GM13977 (cell line): ENCODE measurements around the gene CRYAB.

Experiments used
- DNase-seq: peaks from one replicate; pipeline ENCODE4 v3.0.0; 2012; ENCODE audit warnings: low spot score
- in situ Hi-C: fragments of 300-500 bp; cut with MboI; formaldehyde crosslinking; loops from one replicate; pipeline ENCODE4 v1.12.0; 2022; ENCODE audit warnings: low sequenced_read_pairs, low pct_unique_long_range_greater_than_20kb, mixed read lengths, inconsistent platforms; ENCODE audit not compliant: unreplicated experiment
- TF ChIP-seq, protein P1 (sequence below): IDR thresholded peaks from 2 replicates; pipeline ENCODE4 v1.5.1; 2012; ENCODE audit warnings: mild to moderate bottlenecking, control low read depth; ENCODE audit not compliant: insufficient read depth; ENCODE audit errors: extremely low read depth, missing control alignments

Gene CRYAB

DNA sequence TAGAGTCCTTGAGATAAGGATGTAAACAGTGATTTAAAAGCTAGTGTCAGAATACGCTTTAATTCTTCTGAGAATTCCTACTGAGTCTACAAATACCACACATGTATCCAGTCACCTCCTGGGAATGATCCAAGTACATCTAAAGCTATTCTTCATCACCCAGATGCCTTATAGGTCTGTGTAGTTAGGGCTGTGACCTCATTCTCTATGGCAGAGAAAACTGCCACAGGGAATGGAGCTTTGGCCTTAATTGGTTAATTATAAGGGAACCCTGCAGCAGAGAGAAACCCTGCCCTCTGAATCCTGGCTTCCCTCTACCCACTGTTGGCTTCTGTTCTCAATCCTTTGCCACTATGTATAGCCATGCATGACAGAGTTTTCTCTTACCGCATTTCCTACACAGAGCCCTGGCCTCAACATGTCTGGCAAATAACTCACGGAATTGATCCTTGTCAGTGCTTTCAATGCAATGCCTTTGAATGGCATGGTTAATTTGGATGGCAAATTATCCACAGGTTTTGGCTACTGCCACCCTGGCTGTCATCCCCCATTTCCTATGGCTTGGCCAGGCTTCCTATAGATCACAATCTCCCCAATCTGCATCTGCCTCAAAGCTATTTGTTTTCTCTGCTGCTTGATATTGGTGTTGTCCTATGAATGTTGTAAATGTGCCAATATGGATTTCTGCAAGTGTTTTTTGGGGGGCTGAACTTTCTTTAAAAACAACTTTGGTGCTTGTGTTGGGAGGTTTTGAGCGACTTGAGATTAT, 28.4 kb upstream of the CRYAB start:
- in situ Hi-C loops, result loop anchor here (5.0 kb wide), 1 partner anchor 32 kb away; no protein-coding TSS in a partner anchor
- TF ChIP-seq, protein P1, sequence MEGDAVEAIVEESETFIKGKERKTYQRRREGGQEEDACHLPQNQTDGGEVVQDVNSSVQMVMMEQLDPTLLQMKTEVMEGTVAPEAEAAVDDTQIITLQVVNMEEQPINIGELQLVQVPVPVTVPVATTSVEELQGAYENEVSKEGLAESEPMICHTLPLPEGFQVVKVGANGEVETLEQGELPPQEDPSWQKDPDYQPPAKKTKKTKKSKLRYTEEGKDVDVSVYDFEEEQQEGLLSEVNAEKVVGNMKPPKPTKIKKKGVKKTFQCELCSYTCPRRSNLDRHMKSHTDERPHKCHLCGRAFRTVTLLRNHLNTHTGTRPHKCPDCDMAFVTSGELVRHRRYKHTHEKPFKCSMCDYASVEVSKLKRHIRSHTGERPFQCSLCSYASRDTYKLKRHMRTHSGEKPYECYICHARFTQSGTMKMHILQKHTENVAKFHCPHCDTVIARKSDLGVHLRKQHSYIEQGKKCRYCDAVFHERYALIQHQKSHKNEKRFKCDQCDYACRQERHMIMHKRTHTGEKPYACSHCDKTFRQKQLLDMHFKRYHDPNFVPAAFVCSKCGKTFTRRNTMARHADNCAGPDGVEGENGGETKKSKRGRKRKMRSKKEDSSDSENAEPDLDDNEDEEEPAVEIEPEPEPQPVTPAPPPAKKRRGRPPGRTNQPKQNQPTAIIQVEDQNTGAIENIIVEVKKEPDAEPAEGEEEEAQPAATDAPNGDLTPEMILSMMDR, result no peak
- DNase-seq, result no peak

DNA sequence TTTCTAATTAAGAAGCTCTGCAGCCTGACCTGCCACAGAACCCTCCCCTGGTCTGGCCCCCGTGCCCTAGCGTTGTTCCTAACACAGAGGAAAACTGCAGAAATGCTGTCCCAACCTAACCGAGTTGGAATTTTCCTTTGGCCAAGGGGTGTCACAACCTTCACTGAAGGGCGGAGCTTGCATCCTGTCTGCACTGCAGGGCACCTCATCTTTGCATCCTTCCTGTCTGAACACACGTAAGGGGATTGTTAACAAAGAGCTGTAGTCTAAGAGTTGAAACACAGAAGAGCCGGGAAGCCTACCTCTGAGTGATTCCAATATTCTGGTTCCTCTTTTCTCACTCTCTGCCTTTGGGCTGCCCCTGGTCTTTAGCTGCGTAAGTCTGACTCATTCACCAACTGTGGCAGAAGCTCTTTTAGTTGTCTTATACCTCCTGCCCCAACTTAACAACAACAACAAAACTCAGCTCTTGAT, 27.2 kb upstream of the CRYAB start:
- TF ChIP-seq, protein P1, result no peak
- in situ Hi-C loops, result loop anchor here (5.0 kb wide), 1 partner anchor 34 kb away; no protein-coding TSS in a partner anchor
- DNase-seq, result peak; percentile 70

DNA sequence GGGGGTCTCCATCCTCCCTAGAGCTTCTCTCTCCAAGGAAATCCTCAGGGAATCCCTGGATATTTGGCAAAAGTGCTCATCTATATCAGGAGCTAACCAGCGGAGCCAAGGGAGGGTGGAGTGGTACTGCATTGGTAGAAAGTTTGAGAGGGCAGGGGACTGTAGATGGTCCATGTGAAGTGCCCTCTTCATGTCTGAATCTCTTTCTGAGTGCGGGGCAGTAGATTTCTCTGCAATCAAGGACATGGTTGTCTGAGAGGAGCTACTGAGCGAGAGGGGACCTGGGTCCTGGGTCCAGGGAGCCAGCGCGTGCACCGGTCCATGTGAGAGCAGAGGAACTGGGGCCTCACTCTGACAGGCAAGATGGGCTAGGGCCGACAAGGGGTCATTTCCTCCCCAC, 26.3 kb upstream of the CRYAB start:
- no peak for DNase-seq
- in situ Hi-C loops, result loop anchor here (5.0 kb wide), 1 partner anchor 34 kb away; no protein-coding TSS in a partner anchor
- TF ChIP-seq, protein P1, result no peak

DNA sequence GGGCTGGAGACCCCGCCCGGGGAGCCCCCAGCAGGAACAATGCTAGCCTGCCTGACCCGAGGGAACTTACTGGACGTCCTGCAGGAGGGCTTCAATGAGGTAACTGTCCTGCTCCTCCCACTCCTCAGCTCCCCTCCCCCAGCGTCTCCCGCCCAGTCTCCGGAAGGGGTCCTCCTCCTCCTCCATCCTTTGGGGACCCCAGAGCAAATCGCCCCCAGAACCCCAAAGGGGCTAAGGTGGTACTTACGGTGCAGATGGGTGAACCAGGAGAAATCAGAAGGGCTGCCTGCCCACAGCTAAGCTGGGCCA, 25.8 kb upstream of the CRYAB start:
- no peak for DNase-seq
- in situ Hi-C loops, result loop anchor here (5.0 kb wide), 1 partner anchor 35 kb away; no protein-coding TSS in a partner anchor
- TF ChIP-seq, protein P1, result no peak

DNA sequence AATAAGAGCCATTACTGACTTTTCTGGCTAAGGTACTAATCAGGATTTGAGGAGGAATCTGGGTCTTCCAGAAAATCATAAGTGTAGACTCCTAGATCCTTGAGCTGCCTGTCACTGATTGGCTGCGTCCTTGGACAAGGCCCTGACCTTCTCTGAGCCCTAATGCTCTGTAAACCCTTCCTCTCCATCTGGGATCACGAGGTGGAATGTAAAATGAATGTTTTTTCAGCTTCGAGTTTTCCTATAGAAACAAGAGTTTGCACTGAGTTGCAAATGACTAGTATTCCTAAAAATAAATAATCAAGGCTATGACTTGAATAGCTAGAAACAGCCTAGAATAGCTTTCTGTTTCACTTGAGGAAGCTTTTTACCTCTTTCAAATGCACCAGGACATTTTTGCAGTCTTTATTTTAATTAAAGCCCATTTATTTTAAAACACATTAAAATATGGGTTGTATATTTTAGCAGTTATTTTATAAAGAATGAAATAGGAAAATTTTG, 24.5 kb upstream of the CRYAB start:
- TF ChIP-seq, protein P1, result no peak
- in situ Hi-C loops, result loop anchor here (5.0 kb wide), 1 partner anchor 36 kb away; no protein-coding TSS in a partner anchor
- DNase-seq, result no peak

DNA sequence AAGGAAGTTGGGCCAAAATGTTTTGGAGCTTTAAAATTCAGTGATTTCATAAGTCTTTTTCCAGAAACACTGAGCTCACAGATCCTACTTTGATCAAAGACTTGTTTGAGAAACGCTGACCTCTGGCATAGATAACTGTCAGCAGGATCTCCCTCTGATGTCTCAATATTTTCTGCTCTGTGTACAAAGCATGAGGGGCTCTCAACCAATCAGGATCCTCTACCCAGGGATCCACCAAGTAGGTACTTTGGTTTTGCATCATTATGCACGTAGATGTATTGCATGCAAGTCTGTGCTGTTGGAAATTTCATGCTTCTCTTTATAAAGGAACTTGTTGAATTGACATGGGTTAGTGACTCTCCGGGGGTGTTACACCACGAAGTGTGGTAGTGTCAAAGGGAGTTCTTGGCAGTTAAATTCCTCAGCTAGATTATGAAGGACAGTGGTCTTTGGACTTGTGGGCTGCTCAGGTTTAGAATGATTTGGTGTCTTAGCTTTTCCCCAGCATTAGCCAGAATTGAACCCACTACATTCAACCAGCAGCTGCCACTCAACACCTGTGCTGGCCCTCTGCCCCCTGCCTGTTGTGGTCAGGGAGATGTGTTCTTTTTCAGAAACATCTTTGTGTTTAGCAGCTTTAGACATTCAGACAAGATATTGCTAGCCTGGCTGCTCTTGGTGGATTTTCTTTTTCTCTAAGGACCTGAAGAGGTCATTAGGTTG, 23.9 kb upstream of the CRYAB start:
- no peak for DNase-seq
- TF ChIP-seq, protein P1, result no peak
- in situ Hi-C loops, result loop anchor here (5.0 kb wide), 1 partner anchor 37 kb away; no protein-coding TSS in a partner anchor
